HG03108 (cell line): ENCODE measurements around the gene CACNA1E.

Source experiments
- ATAC-seq: cut with Tn5 transposase; IDR thresholded peaks from one replicate; pipeline ENCODE4 v1.9.1; 2021; ENCODE audit warnings: moderate library complexity; ENCODE audit not compliant: unreplicated experiment

CACNA1E gene

GRCh38 chr1:181674617-181675016 lies 191.3 kb downstream of the CACNA1E start:
- no peak for ATAC-seq

GRCh38 chr1:181675091-181675917 lies 192.0 kb downstream of the CACNA1E start:
- ATAC-seq: no peak

GRCh38 chr1:181675918-181676190 lies 192.5 kb downstream of the CACNA1E start:
- ATAC-seq: no peak

GRCh38 chr1:181676269-181676668 lies 193.0 kb downstream of the CACNA1E start:
- ATAC-seq: no peak

GRCh38 chr1:181680332-181680731 lies 197.0 kb downstream of the CACNA1E start:
- ATAC-seq: no peak

- no peak for ATAC-seq
Observed at GRCh38 chr1:181680871-181681270, 197.6 kb downstream of the CACNA1E start.

GRCh38 chr1:181685211-181685610 lies 201.9 kb downstream of the CACNA1E start:
- ATAC-seq: no peak

GRCh38 chr1:181701891-181702290 lies 218.6 kb downstream of the CACNA1E start:
- ATAC-seq: no peak

GRCh38 chr1:181704546-181704945 lies 221.2 kb downstream of the CACNA1E start:
- no peak for ATAC-seq

- no peak for ATAC-seq
Observed at GRCh38 chr1:181711820-181712219, 228.5 kb downstream of the CACNA1E start.

GRCh38 chr1:181712711-181713110 lies 229.4 kb downstream of the CACNA1E start:
- no peak for ATAC-seq

GRCh38 chr1:181714428-181714827 lies 231.1 kb downstream of the CACNA1E start:
- no peak for ATAC-seq

- ATAC-seq: no peak
Observed at GRCh38 chr1:181718034-181718433, 234.7 kb downstream of the CACNA1E start.

GRCh38 chr1:181726320-181727012 lies 243.1 kb downstream of the CACNA1E start:
- no peak for ATAC-seq

GRCh38 chr1:181730606-181731005 lies 247.3 kb downstream of the CACNA1E start:
- ATAC-seq: no peak

- ATAC-seq: no peak
Observed at GRCh38 chr1:181732218-181732990, 249.1 kb downstream of the CACNA1E start.

GRCh38 chr1:181733486-181733885 lies 250.2 kb downstream of the CACNA1E start:
- ATAC-seq: no peak

- ATAC-seq: no peak
Observed at GRCh38 chr1:181737056-181737455, 253.7 kb downstream of the CACNA1E start.

- ATAC-seq: no peak
Observed at GRCh38 chr1:181739214-181739613, 255.9 kb downstream of the CACNA1E start.

GRCh38 chr1:181742426-181742825 lies 259.1 kb downstream of the CACNA1E start:
- no peak for ATAC-seq

- ATAC-seq: no peak
Observed at GRCh38 chr1:181743878-181744312, 260.6 kb downstream of the CACNA1E start.

GRCh38 chr1:181746224-181746623 lies 262.9 kb downstream of the CACNA1E start:
- no peak for ATAC-seq
